IMR-90 (cell line): Measurements from ENCODE around the gene SF3A1.

Experiments
- CEBPB ChIP-seq: IDR thresholded peaks from 2 replicates; pipeline ENCODE4 v1.6.1; 2012; ENCODE audit warnings: low read depth, low read length, improper control_type of control experiment
- CHD1 ChIP-seq: IDR thresholded peaks from 2 replicates; pipeline ENCODE4 v1.6.1; 2012; ENCODE audit warnings: low read depth, low read length, improper control_type of control experiment
- FOS ChIP-seq: fragments of 150-350 bp; IDR thresholded peaks from 2 replicates; pipeline ENCODE4 v1.6.1; 2016; ENCODE audit warnings: low read depth, low read length
- MAFK ChIP-seq: IDR thresholded peaks from 2 replicates; pipeline ENCODE4 v1.6.1; 2012; ENCODE audit warnings: low read depth, low read length, improper control_type of control experiment
- MAZ ChIP-seq: IDR thresholded peaks from 2 replicates; pipeline ENCODE4 v1.6.1; 2012; ENCODE audit warnings: low read depth, mild to moderate bottlenecking, low read length, improper control_type of control experiment, moderate library complexity, borderline replicate concordance
- POLR2A ChIP-seq: IDR thresholded peaks from 2 replicates; pipeline ENCODE4 v1.6.1; 2012; ENCODE audit warnings: mild to moderate bottlenecking, low read depth, low read length
- RFX5 ChIP-seq: IDR thresholded peaks from 2 replicates; pipeline ENCODE4 v1.8.0; 2012; ENCODE audit warnings: low read depth, mild to moderate bottlenecking, low read length, moderate library complexity
- TF ChIP-seq, protein P1 (sequence below): conservative IDR thresholded peaks from 2 replicates; pipeline ENCODE4 v1.5.1; 2012; ENCODE audit warnings: mild to moderate bottlenecking, low read depth, low read length, improper control_type of control experiment
- TF ChIP-seq, protein P2 (sequence below): fragments of 150-350 bp; IDR thresholded peaks from 2 replicates; pipeline ENCODE4 v1.6.1; 2017; ENCODE audit warnings: mild to moderate bottlenecking, antibody characterized with exemption, low read length, low read depth
- TF ChIP-seq, protein P3 (sequence below): fragments of 150-350 bp; IDR thresholded peaks from 2 replicates; pipeline ENCODE4 v1.6.1; 2016; ENCODE audit warnings: low read depth, mild to moderate bottlenecking, low read length, moderate library complexity, borderline replicate concordance

DNA sequence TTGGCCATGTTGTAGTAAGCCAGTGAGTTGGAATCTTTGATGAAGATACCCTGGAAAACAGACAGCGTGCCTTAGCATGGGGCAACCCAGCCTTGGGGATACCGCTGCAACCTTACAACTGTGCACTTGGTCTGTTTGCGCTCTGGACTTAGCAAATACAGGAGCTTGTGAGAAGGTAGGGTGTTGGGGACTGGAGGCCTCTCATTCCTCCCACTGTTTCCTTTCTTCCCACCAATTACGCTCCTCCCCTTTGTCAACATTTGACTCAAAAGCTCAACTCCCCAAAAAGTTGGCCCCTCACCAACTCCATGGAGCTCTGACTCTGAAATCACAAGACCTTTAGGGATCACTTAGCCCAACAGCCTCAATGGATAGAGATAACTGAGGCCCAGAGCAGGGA, 22.0 kb downstream of the SF3A1 start:
- TF ChIP-seq, protein P1, sequence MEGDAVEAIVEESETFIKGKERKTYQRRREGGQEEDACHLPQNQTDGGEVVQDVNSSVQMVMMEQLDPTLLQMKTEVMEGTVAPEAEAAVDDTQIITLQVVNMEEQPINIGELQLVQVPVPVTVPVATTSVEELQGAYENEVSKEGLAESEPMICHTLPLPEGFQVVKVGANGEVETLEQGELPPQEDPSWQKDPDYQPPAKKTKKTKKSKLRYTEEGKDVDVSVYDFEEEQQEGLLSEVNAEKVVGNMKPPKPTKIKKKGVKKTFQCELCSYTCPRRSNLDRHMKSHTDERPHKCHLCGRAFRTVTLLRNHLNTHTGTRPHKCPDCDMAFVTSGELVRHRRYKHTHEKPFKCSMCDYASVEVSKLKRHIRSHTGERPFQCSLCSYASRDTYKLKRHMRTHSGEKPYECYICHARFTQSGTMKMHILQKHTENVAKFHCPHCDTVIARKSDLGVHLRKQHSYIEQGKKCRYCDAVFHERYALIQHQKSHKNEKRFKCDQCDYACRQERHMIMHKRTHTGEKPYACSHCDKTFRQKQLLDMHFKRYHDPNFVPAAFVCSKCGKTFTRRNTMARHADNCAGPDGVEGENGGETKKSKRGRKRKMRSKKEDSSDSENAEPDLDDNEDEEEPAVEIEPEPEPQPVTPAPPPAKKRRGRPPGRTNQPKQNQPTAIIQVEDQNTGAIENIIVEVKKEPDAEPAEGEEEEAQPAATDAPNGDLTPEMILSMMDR, result no peak
- TF ChIP-seq CHD1 (no peak), RFX5 (no peak), POLR2A (no peak), MAZ (no peak), CEBPB (no peak), MAFK (no peak), FOS (no peak)
- TF ChIP-seq, protein P2, sequence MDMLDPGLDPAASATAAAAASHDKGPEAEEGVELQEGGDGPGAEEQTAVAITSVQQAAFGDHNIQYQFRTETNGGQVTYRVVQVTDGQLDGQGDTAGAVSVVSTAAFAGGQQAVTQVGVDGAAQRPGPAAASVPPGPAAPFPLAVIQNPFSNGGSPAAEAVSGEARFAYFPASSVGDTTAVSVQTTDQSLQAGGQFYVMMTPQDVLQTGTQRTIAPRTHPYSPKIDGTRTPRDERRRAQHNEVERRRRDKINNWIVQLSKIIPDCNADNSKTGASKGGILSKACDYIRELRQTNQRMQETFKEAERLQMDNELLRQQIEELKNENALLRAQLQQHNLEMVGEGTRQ, result no peak
- TF ChIP-seq, protein P3, sequence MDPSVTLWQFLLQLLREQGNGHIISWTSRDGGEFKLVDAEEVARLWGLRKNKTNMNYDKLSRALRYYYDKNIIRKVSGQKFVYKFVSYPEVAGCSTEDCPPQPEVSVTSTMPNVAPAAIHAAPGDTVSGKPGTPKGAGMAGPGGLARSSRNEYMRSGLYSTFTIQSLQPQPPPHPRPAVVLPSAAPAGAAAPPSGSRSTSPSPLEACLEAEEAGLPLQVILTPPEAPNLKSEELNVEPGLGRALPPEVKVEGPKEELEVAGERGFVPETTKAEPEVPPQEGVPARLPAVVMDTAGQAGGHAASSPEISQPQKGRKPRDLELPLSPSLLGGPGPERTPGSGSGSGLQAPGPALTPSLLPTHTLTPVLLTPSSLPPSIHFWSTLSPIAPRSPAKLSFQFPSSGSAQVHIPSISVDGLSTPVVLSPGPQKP, result no peak
